CD4-positive, CD25-positive, alpha-beta regulatory T cell (primary cell): ENCODE results near the gene SBNO2. TPM values are rescaled to one million over a fixed set of nuclear protein-coding genes. Genes with fewer than 3 reads are reported as not detected.
"Not testable (repeated sequence)": the region's sequence is repeated elsewhere in the genome, so short reads cannot be mapped to it uniquely, and the experiment has no call there.

ENCODE experiments used
- ATAC-seq, 2 donors: fragments of 150-1000 bp; cut with Tn5 transposase; one replicate each; pipeline ENCODE4 v1.10.0; 2021; ENCODE audit warnings: low read depth in 2 of 2, moderate number of reproducible peaks in 2 of 2, moderate library complexity in 1 of 2
- DNase-seq, 3 donors: peaks; one replicate each; pipeline versions ENCODE4 v3.0.0 to v3.0.0-alpha.2; 2012 to 2022; ENCODE audit warnings: mixed read lengths in 1 of 3
- H3K27ac ChIP-seq: one replicate; pipeline ENCODE4 v1.7.0; 2013; ENCODE audit warnings: mild to moderate bottlenecking, low read length; ENCODE audit not compliant: insufficient read depth, poor library complexity, severe bottlenecking
- H3K27me3 ChIP-seq: one replicate; pipeline ENCODE4 v1.7.0; 2013; ENCODE audit warnings: low read length; ENCODE audit not compliant: control insufficient read depth, insufficient read depth
- H3K36me3 ChIP-seq: one replicate; pipeline ENCODE4 v1.7.0; 2013; ENCODE audit warnings: mild to moderate bottlenecking, low read length, moderate library complexity; ENCODE audit not compliant: control insufficient read depth, insufficient read depth
- H3K4me1 ChIP-seq: 2 replicates; pipeline ENCODE4 v1.7.0; 2013; ENCODE audit warnings: mild to moderate bottlenecking, low read length; ENCODE audit not compliant: insufficient read depth, control insufficient read depth, poor library complexity, severe bottlenecking
- H3K4me3 ChIP-seq: one replicate; pipeline ENCODE4 v1.7.0; 2013; ENCODE audit warnings: low read depth, mild to moderate bottlenecking, low read length, moderate library complexity
- H3K9me3 ChIP-seq, 2 experiments: 1 replicate in 1 of 2; 2 replicates in 1 of 2; pipeline ENCODE4 v1.7.0; 2013; ENCODE audit warnings: low read length in 2 of 2, mild to moderate bottlenecking in 1 of 2, moderate library complexity in 1 of 2; ENCODE audit not compliant: control insufficient read depth in 2 of 2
- H3K27ac Mint-ChIP-seq, 3 donors: one replicate each; pipeline ENCODE4 v1.8.0; 2020 to 2022; ENCODE audit warnings: mild to moderate bottlenecking in 3 of 3, mixed read lengths in 3 of 3, moderate library complexity in 2 of 3
- H3K27me3 Mint-ChIP-seq: one replicate; pipeline ENCODE4 v1.8.0; 2022; ENCODE audit warnings: mild to moderate bottlenecking, mixed read lengths
- H3K36me3 Mint-ChIP-seq: one replicate; pipeline ENCODE4 v1.8.0; 2020; ENCODE audit warnings: mixed read lengths
- H3K4me1 Mint-ChIP-seq, 4 donors: one replicate each; pipeline ENCODE4 v1.8.0; 2020 to 2022; ENCODE audit warnings: mixed read lengths in 4 of 4, mild to moderate bottlenecking in 1 of 4
- H3K4me3 Mint-ChIP-seq, 4 donors: one replicate each; pipeline ENCODE4 v1.8.0; 2020 to 2022; ENCODE audit warnings: mild to moderate bottlenecking in 4 of 4, mixed read lengths in 4 of 4, moderate library complexity in 3 of 4
- H3K9me3 Mint-ChIP-seq, 7 donors: one replicate each; pipeline ENCODE4 v1.8.0; 2020 to 2022; ENCODE audit warnings: mixed read lengths in 7 of 7, mild to moderate bottlenecking in 3 of 7, moderate library complexity in 2 of 7
- polyA plus RNA-seq, 4 donors: library from polyadenylated mRNA; unstranded; fragments of 300-500 nt; fragmentation: Illumina TruSeq; gene quantifications; one replicate each; pipeline ENCODE4 v1.2.3, GENCODE V29; 2021
- total RNA-seq: library from RNA; stranded (reverse); gene quantifications from one replicate; pipeline ENCODE4 v1.2.3, GENCODE V29; 2022

Gene SBNO2
- total and polyA plus RNA-seq, 5 donors from 2014 or later, result 2.0 to 139 (median 2.7) TPM

GRCh38 chr19:1213391-1214286 lies 39.6 kb upstream of the SBNO2 start:
- peaks cover 11% of the 10 kb centered on the region for H3K36me3 Mint-ChIP-seq
- no peaks in the 10 kb centered on the region for H3K9me3 Mint-ChIP-seq
- no peaks in the 10 kb centered on the region for H3K9me3 ChIP-seq
- peak overlapping the region; percentile 70 to 97 (median 88) for H3K4me3 Mint-ChIP-seq
- peak; percentile 79 to 81 for ATAC-seq
- no peaks in the 10 kb centered on the region for H3K27me3 ChIP-seq
- H3K27ac Mint-ChIP-seq, result peak overlapping the region; percentile 99
- H3K4me3 ChIP-seq, result peak overlapping the region; percentile 59
- H3K27me3 Mint-ChIP-seq, result peaks cover 4% of the 10 kb centered on the region
- H3K36me3 ChIP-seq, result peaks cover 7% of the 10 kb centered on the region
- H3K4me1 Mint-ChIP-seq, result peaks cover 6 to 51% (median 16%) of the 10 kb centered on the region in 4 donors
- H3K4me1 ChIP-seq, result peaks cover 44% of the 10 kb centered on the region
- peak overlapping the region; percentile 85 for H3K27ac ChIP-seq
- DNase-seq, result peak; percentile 46 to 82 (median 64)

DNA sequence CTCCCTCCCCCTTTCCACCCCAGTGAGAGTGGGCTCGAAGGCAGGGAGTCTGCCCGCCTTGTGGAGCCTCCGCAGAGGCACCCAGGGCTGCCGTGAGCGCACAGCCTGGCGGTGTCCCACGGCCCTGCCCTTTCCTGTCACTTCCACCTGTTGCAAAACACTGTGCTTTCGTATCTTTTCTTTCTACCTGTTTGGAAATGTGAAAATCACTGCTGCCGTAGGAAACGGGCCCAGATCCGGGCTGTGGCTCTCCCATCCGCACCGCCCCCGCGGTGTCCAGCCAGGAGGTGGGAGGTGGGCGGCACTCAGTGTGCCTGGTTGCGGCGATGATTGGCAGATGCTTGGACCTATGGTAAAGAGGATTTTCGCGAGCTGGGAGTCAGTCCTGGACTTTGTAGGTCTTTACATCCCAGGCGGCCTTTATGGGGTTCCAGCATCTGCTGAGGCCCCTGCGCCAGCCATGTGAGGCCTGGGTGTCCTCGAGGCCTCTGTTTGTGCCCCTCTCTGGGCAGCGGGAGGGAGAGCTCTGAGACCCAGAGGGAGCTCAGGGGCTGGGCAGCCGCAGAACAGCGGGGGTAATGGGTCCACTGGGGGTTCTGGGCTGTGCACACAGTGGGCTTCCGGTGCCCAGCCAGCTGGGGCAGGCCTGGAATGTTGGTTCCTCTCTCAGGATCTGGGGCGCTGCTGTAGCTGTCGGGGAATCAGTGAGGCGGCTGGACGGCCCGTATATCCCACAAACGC lies 37.6 kb upstream of the SBNO2 start:
- Mint-ChIP-seq H3K27ac (peak overlapping the region in 1 of 3 donors; percentile 36), H3K27me3 (peaks cover 4% of the 10 kb centered on the region), H3K4me1 (peaks cover 6 to 57% (median 18%) of the 10 kb centered on the region in 4 donors), H3K36me3 (peaks cover 11% of the 10 kb centered on the region), H3K9me3 (no peaks in the 10 kb centered on the region), H3K4me3 (peak overlapping the region in 2 of 4 donors; percentile 38 to 65)
- Histone ChIP-seq H3K4me1 (peaks cover 64% of the 10 kb centered on the region), H3K27me3 (no peaks in the 10 kb centered on the region), H3K27ac (no peak overlapping the region), H3K4me3 (no peak overlapping the region), H3K36me3 (peaks cover 7% of the 10 kb centered on the region), H3K9me3 (no peaks in the 10 kb centered on the region)
- DNase-seq (no peak), ATAC-seq (no peak)

DNA sequence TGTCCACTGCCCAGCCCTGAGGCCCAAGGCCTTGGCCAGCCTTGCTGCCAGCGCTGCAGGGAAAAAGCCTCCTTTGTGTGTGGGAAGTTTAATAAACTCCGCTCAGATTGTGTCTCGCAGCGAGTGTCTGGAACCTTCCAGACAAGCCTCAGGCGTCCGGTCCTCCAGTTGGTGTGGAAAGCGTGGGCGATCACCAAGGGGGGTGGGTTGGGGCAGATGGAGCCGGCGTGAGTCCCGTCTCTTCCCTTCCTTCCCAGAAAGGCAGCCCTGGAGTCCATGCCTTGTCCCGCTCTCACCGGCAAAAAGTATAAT lies 36.1 kb upstream of the SBNO2 start:
- H3K36me3 ChIP-seq, result peaks cover 3% of the 10 kb centered on the region
- DNase-seq (no peak), ATAC-seq (no peak)
- no peak overlapping the region for H3K27ac ChIP-seq
- Mint-ChIP-seq H3K27ac (peak overlapping the region in 1 of 3 donors; percentile 88), H3K27me3 (peaks cover 4% of the 10 kb centered on the region), H3K36me3 (peaks cover 11% of the 10 kb centered on the region), H3K9me3 (no peaks in the 10 kb centered on the region), H3K4me3 (peak overlapping the region in 3 of 4 donors; percentile 50 to 64 (median 58)), H3K4me1 (peaks cover 6 to 51% (median 16%) of the 10 kb centered on the region in 4 donors)
- H3K4me3 ChIP-seq, result no peak overlapping the region
- H3K27me3 ChIP-seq, result no peaks in the 10 kb centered on the region
- H3K9me3 ChIP-seq, result no peaks in the 10 kb centered on the region
- H3K4me1 ChIP-seq, result peaks cover 69% of the 10 kb centered on the region

- not testable (repeated sequence) for H3K27me3 ChIP-seq, H3K4me3 ChIP-seq, ATAC-seq, DNase-seq, H3K36me3 Mint-ChIP-seq, H3K27ac ChIP-seq, H3K27ac Mint-ChIP-seq, H3K27me3 Mint-ChIP-seq, H3K36me3 ChIP-seq, H3K9me3 Mint-ChIP-seq, H3K9me3 ChIP-seq
- Mint-ChIP-seq H3K4me1 (peaks cover 3 to 47% (median 12%) of the 10 kb centered on the region in 4 donors), H3K4me3 (peak overlapping the region; percentile 44 to 63 (median 54))
- H3K4me1 ChIP-seq, result peaks cover 66% of the 10 kb centered on the region
Observed at GRCh38 chr19:1208830-1209229, 34.8 kb upstream of the SBNO2 start.

GRCh38 chr19:1206864-1207450 lies 32.9 kb upstream of the SBNO2 start:
- no peaks in the 10 kb centered on the region for H3K27me3 Mint-ChIP-seq
- DNase-seq, result peak; percentile 16 to 65 (median 36)
- no peaks in the 10 kb centered on the region for H3K9me3 Mint-ChIP-seq

DNA sequence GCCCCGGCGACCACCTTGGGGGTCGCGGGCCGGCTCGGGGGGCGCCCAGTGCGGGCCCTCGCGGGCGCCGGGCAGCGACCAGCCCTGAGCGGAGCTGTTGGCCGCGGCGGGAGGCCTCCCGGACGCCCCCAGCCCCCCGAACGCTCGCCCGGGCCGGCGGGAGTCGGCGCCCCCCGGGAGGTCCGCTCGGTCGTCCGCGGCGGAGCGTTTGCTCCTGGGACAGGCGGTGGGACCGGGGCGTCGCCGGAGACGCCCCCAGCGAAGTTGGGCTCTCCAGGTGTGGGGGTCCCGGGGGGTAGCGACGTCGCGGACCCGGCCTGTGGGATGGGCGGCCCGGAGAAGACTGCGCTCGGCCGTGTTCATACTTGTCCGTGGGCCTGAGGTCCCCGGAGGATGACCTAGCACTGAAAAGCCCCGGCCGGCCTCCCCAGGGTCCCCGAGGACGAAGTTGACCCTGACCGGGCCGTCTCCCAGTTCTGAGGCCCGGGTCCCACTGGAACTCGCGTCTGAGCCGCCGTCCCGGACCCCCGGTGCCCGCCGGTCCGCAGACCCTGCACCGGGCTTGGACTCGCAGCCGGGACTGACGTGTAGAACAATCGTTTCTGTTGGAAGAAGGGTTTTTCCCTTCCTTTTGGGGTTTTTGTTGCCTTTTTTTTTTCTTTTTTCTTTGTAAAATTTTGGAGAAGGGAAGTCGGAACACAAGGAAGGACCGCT lies 32.2 kb upstream of the SBNO2 start:
- H3K36me3 Mint-ChIP-seq, result no peaks in the 10 kb centered on the region
- DNase-seq, result no peak

More at GRCh38 chr19:1206864-1207450, 32.9 kb upstream of the SBNO2 start:
- H3K4me1 ChIP-seq, result peaks cover 63% of the 10 kb centered on the region
- Mint-ChIP-seq H3K4me3 (peak overlapping the region; percentile 94 to 99 (median 97)), H3K4me1 (peaks cover 6 to 48% (median 14%) of the 10 kb centered on the region in 4 donors), H3K36me3 (peaks cover 3% of the 10 kb centered on the region), H3K27ac (peak overlapping the region; percentile 67 to 96 (median 92))
- H3K27ac ChIP-seq, result peak overlapping the region; percentile 74
- no peaks in the 10 kb centered on the region for H3K9me3 ChIP-seq
- H3K4me3 ChIP-seq, result peak overlapping the region; percentile 70
- no peaks in the 10 kb centered on the region for H3K27me3 ChIP-seq
- ATAC-seq, result no peak
- peaks cover 3% of the 10 kb centered on the region for H3K36me3 ChIP-seq

More for the DNA sequence above, 32.2 kb upstream of the SBNO2 start:
- no peak for ATAC-seq
- H3K27me3 ChIP-seq, result no peaks in the 10 kb centered on the region
- peak overlapping the region; percentile 70 for H3K4me3 ChIP-seq
- peaks cover 56% of the 10 kb centered on the region for H3K4me1 ChIP-seq
- peaks cover 3% of the 10 kb centered on the region for H3K36me3 ChIP-seq
- Mint-ChIP-seq H3K27ac (peak overlapping the region; percentile 67 to 96 (median 92)), H3K27me3 (no peaks in the 10 kb centered on the region), H3K4me3 (peak overlapping the region; percentile 94 to 99 (median 97)), H3K9me3 (no peaks in the 10 kb centered on the region), H3K4me1 (peaks cover 6 to 42% (median 14%) of the 10 kb centered on the region in 4 donors)
- H3K9me3 ChIP-seq, result no peaks in the 10 kb centered on the region
- H3K27ac ChIP-seq, result peak overlapping the region; percentile 74
